ENCODE measurements around the gene ZNF576. TPM values are rescaled to one million over a fixed set of nuclear protein-coding genes. Genes with fewer than 3 reads are reported as not detected.

ZNF576 gene
- total and polyA plus RNA-seq, 2 donors (not counting 1 experiment from before 2014, with no cell fraction given): 7.9 to 17.3 TPM

DNA sequence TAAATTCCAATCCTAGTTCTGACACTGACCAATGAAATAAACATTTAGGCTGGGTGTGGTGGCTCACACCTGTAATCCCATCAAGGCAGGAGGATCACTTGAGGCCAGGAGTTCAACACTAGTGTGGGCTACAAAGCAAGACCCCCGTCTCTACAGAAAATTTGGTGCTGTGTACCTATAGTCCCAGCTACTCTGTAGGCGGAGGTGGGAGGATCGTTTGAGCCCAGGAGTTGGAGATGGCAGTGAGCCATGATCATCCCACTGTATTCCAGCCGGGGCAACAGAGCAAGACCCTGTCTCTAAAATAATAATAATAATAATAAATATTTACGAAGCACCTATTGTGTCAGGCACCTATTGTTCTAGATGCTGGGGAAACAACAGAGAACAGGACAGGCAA lies 7.1 kb upstream of the ZNF576 start:
- Histone ChIP-seq H3K4me1 (ENCODE audit: control insufficient read depth in 2 of 2, insufficient read depth in 2 of 2, low read length in 2 of 2) (peaks cover 24 to 41% of the 10 kb centered on the region in 2 donors), H3K36me3 (replicated peaks in 1 of 2; ENCODE audit: control extremely low read depth in 1 of 2, control insufficient read depth in 1 of 2, extremely low read depth in 1 of 2, insufficient read depth in 2 of 2, low read length in 1 of 2) (peaks cover 0 to 18% of the 10 kb centered on the region in 2 experiments), H3K4me2 (replicated peaks; ENCODE audit: low read depth, low read length, poor library complexity, severe bottlenecking) (peak overlapping the region; percentile 22), H2AFZ (ENCODE audit: insufficient read depth, low read depth, low read length, poor library complexity, severe bottlenecking) (no peak overlapping the region), H3K9me3 (ENCODE audit: control extremely low read depth in 1 of 3, control insufficient read depth in 2 of 3, insufficient read depth in 1 of 3, low read length in 2 of 3) (peaks cover 0 to 8% (median 0%) of the 10 kb centered on the region in 3 donors), H3K4me3 (ENCODE audit: control extremely low read depth in 1 of 5, extremely low read depth in 1 of 5, insufficient read depth in 1 of 5, low read depth in 2 of 5, low read length in 4 of 5) (no peak overlapping the region), H4K20me1 (ENCODE audit: control insufficient read depth, insufficient read depth, low read length, poor library complexity, severe bottlenecking) (peaks cover 3% of the 10 kb centered on the region), H3K79me2 (ENCODE audit: control insufficient read depth, insufficient read depth, low read length) (peaks cover 26% of the 10 kb centered on the region), H3K9ac (ENCODE audit: low read length) (no peak overlapping the region), H3K27ac (ENCODE audit: low read length in 2 of 2) (peak overlapping the region in 1 of 2 donors; percentile 80), H3K27me3 (replicated peaks in 1 of 4; ENCODE audit: control extremely low read depth in 1 of 4, control insufficient read depth in 3 of 4, insufficient read depth in 4 of 4, low read length in 3 of 4) (no peaks in the 10 kb centered on the region)
- H3K27ac Mint-ChIP-seq: peak overlapping the region; percentile 85
- ChIA-PET POLR2A (interaction anchor here (0.5 to 0.6 kb wide), 2 partner anchors 10 to 30 kb away, joined by 4 to 9 read pairs; no protein-coding TSS in a partner anchor), CTCF (interaction anchor here (0.6 to 2.0 kb wide), 4 partner anchors 14 to 142 kb away, joined by 3 to 8 read pairs (median 4); no protein-coding TSS in a partner anchor)
- intact Hi-C loops (cut with micrococcal nuclease): no loop called here
- TF ChIP-seq, protein P1, sequence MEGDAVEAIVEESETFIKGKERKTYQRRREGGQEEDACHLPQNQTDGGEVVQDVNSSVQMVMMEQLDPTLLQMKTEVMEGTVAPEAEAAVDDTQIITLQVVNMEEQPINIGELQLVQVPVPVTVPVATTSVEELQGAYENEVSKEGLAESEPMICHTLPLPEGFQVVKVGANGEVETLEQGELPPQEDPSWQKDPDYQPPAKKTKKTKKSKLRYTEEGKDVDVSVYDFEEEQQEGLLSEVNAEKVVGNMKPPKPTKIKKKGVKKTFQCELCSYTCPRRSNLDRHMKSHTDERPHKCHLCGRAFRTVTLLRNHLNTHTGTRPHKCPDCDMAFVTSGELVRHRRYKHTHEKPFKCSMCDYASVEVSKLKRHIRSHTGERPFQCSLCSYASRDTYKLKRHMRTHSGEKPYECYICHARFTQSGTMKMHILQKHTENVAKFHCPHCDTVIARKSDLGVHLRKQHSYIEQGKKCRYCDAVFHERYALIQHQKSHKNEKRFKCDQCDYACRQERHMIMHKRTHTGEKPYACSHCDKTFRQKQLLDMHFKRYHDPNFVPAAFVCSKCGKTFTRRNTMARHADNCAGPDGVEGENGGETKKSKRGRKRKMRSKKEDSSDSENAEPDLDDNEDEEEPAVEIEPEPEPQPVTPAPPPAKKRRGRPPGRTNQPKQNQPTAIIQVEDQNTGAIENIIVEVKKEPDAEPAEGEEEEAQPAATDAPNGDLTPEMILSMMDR (IDR thresholded peaks at IDR 0.05): no peak
- TF ChIP-seq EZH2 (IDR thresholded peaks at IDR 0.05; ENCODE audit: borderline replicate concordance, insufficient read depth, low read depth, low read length, poor library complexity, severe bottlenecking): no peak
- no peak for ATAC-seq (ENCODE audit: low read depth)
- no peaks in the 10 kb centered on the region for H3K27me3 Mint-ChIP-seq
- 100% methylated on average over 1 of the region's 5 CpGs for WGBS (ENCODE audit: insufficient coverage)
- DNase-seq: no peak
- H3K9me3 Mint-ChIP-seq (ENCODE audit: insufficient read depth): no peaks in the 10 kb centered on the region
- peaks cover 45% of the 10 kb centered on the region for H3K4me1 Mint-ChIP-seq
- peak overlapping the region; percentile 4 for H3K4me3 Mint-ChIP-seq

DNA sequence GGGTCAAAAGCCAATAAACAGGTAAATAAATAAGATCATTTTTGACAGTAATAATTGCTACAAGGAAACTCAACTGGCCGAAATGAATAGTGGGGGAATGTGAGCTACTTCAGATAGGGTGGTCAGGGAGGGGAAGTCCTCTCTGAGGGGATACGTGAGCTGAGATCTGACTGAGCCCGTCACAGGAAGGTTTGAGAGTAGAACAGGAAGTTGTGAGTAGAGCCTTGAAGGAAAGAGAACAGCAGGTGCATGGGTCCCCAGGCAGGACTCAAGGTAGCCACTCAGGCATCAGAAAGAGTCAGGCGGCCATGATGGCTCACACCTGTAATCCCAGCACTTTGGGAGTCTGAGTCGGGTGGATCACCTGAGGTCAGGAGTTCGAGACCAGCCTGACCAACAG lies 6.7 kb upstream of the ZNF576 start:
- H3K79me2 ChIP-seq (ENCODE audit: control insufficient read depth, insufficient read depth, low read length): peaks cover 30% of the 10 kb centered on the region
- H4K20me1 ChIP-seq (ENCODE audit: control insufficient read depth, insufficient read depth, low read length, poor library complexity, severe bottlenecking): peaks cover 5% of the 10 kb centered on the region
- no peak overlapping the region for H3K4me3 ChIP-seq (ENCODE audit: control extremely low read depth in 1 of 5, extremely low read depth in 1 of 5, insufficient read depth in 1 of 5, low read depth in 2 of 5, low read length in 4 of 5)
- no peak overlapping the region for H2AFZ ChIP-seq (ENCODE audit: insufficient read depth, low read depth, low read length, poor library complexity, severe bottlenecking)
- Mint-ChIP-seq H3K27ac (peak overlapping the region; percentile 85), H3K27me3 (no peaks in the 10 kb centered on the region), H3K4me3 (peak overlapping the region; percentile 4), H3K9me3 (ENCODE audit: insufficient read depth) (no peaks in the 10 kb centered on the region), H3K4me1 (peaks cover 42% of the 10 kb centered on the region)
- H3K9ac ChIP-seq (ENCODE audit: low read length): no peak overlapping the region
- peaks cover 20 to 41% of the 10 kb centered on the region in 2 donors for H3K4me1 ChIP-seq (ENCODE audit: control insufficient read depth in 2 of 2, insufficient read depth in 2 of 2, low read length in 2 of 2)
- peaks cover 0 to 18% of the 10 kb centered on the region in 2 experiments for H3K36me3 ChIP-seq (replicated peaks in 1 of 2; ENCODE audit: control extremely low read depth in 1 of 2, control insufficient read depth in 1 of 2, extremely low read depth in 1 of 2, insufficient read depth in 2 of 2, low read length in 1 of 2)
- ChIA-PET POLR2A (interaction anchor here (0.6 kb wide), 1 partner anchor 30 kb away, joined by 9 read pairs; no protein-coding TSS in a partner anchor), CTCF (interaction anchor here (1.3 to 2.0 kb wide), 2 partner anchors 29 to 34 kb away, joined by 4 to 8 read pairs; no protein-coding TSS in a partner anchor)
- peak overlapping the region; percentile 60 to 80 for H3K27ac ChIP-seq (ENCODE audit: low read length in 2 of 2)
- peak; percentile 66 for DNase-seq
- peaks cover 0 to 8% (median 0%) of the 10 kb centered on the region in 3 donors for H3K9me3 ChIP-seq (ENCODE audit: control extremely low read depth in 1 of 3, control insufficient read depth in 2 of 3, insufficient read depth in 1 of 3, low read length in 2 of 3)
- H3K4me2 ChIP-seq (replicated peaks; ENCODE audit: low read depth, low read length, poor library complexity, severe bottlenecking): peak overlapping the region; percentile 22
- no peaks in the 10 kb centered on the region for H3K27me3 ChIP-seq (replicated peaks in 1 of 4; ENCODE audit: control extremely low read depth in 1 of 4, control insufficient read depth in 3 of 4, insufficient read depth in 4 of 4, low read length in 3 of 4)
- TF ChIP-seq, protein P1 (IDR thresholded peaks at IDR 0.05): no peak
- no peak for TF ChIP-seq EZH2 (IDR thresholded peaks at IDR 0.05; ENCODE audit: borderline replicate concordance, insufficient read depth, low read depth, low read length, poor library complexity, severe bottlenecking)
- WGBS (ENCODE audit: insufficient coverage): 17% methylated on average over 5 of the region's 6 CpGs
- intact Hi-C loops (cut with micrococcal nuclease): no loop called here
- no peak for ATAC-seq (ENCODE audit: low read depth)
